Ramos (cell line): Measurements from ENCODE around the gene RPS2.

ENCODE experiments used
- in situ Hi-C: fragments of 300-500 bp; cut with MboI; formaldehyde crosslinking; loops from one replicate; pipeline ENCODE4 v1.14.3; 2022; ENCODE audit warnings: low sequenced_read_pairs; ENCODE audit not compliant: unreplicated experiment

RPS2 gene

DNA sequence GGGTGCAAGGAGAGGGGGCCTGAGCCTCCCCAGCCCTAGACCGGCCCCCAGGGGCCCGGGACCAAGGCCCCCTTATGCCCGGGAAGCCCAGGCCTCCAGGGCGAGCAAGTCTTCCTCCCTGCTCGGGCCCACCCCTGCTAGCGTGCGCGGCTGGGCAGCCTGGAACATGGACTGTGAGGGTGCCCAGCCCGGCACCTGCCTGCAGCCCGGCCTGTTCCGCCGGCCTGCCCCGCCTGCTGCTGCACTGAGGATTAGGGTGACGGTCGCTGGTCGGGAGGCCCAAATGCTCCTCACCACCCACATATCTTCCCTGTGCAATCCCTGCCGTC lies 52.4 kb downstream of the RPS2 start:
- in situ Hi-C loops, result no loop called here
